GM12865 (cell line): ENCODE measurements around the gene SPPL2B.

Experiments
- DNase-seq: peaks from one replicate; pipeline ENCODE4 v3.0.0; 2010; ENCODE audit warnings: low read depth
- H3K4me3 ChIP-seq: 2 replicates; pipeline ENCODE4 v1.5.1; 2011; ENCODE audit warnings: mild to moderate bottlenecking, low read depth, low read length, control low read depth
- CTCF ChIP-seq: IDR thresholded peaks from 2 replicates; pipeline ENCODE4 v1.5.1; 2011; ENCODE audit warnings: low read length, control low read depth, low read depth, inconsistent platforms; ENCODE audit not compliant: insufficient read depth; ENCODE audit errors: missing control alignments

Gene SPPL2B

GRCh38 chr19:2398735-2399305 lies 70.3 kb downstream of the SPPL2B start:
- TF ChIP-seq CTCF = no peak
- no peak for DNase-seq

GRCh38 chr19:2399582-2399981 lies 71.1 kb downstream of the SPPL2B start:
- no peak overlapping the region for H3K4me3 ChIP-seq
- DNase-seq = no peak
- no peak for TF ChIP-seq CTCF

More at GRCh38 chr19:2398735-2399305, 70.3 kb downstream of the SPPL2B start:
- no peak overlapping the region for H3K4me3 ChIP-seq
